ENCODE results near the gene ADARB1. TPM values are rescaled to one million over a fixed set of nuclear protein-coding genes. Genes with fewer than 3 reads are reported as not detected.

Gene ADARB1, protein sequence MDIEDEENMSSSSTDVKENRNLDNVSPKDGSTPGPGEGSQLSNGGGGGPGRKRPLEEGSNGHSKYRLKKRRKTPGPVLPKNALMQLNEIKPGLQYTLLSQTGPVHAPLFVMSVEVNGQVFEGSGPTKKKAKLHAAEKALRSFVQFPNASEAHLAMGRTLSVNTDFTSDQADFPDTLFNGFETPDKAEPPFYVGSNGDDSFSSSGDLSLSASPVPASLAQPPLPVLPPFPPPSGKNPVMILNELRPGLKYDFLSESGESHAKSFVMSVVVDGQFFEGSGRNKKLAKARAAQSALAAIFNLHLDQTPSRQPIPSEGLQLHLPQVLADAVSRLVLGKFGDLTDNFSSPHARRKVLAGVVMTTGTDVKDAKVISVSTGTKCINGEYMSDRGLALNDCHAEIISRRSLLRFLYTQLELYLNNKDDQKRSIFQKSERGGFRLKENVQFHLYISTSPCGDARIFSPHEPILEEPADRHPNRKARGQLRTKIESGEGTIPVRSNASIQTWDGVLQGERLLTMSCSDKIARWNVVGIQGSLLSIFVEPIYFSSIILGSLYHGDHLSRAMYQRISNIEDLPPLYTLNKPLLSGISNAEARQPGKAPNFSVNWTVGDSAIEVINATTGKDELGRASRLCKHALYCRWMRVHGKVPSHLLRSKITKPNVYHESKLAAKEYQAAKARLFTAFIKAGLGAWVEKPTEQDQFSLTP
- total RNA-seq: 6.2 and 8.0 TPM in 2 replicates

DNA sequence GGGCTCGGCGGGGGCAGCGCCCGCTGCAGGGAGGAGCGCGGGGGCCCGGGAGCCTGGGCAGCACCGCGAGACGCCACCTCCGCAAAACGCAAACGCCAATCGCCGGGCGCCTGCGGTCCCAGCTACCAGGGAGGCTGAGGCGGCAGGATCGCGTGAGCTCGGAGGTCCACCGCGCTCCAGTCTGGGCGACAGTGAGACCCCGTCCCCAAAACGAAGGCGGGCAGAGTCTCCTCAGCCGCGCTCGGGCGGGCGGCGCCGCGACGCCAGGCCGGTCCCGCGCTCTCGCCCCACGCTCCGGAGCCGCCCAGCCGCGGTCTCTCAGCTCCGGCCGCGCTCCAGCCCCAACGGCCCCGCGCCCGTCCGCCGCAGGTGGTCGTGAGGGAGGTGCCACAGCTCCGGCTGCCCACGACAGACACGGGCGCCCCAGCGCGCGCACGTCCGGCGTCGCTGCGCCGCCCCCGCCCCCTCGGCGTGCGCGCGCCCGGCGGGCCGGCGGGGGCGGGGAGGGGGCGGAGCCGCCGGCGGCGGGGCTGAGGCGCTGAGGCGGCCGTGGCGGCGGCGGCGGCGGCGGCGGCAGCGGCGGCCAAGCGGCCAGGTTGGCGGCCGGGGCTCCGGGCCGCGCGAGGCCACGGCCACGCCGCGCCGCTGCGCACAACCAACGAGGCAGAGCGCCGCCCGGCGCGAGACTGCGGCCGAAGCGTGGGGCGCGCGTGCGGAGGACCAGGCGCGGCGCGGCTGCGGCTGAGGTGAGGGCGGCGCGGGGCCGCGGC, at the start of gene ADARB1:
TSS of gene ADARB1 (plus strand) at position 533 of the 770 bp plus-strand sequence. CDS start 97,077 bp downstream, outside the sequence.

Other genes starting within 250 kb of the ADARB1 start
- gene PTTG1IP, start 200.9 kb upstream of the ADARB1 start, total RNA-seq: 164 and 191 TPM in 2 replicates
- 0.34 TPM in 1 of 2 replicates, not detected in the other for gene ITGB2, start 153.7 kb upstream of the ADARB1 start, total RNA-seq
- gene SLX9, start 134.6 kb upstream of the ADARB1 start, total RNA-seq: 16.2 and 21.5 TPM in 2 replicates
- 31.7 and 32.8 TPM in 2 replicates for gene POFUT2, start 213.3 kb downstream of the ADARB1 start, total RNA-seq

Measured in bronchus fibroblast of lung (primary cell).